Cardiac septum (tissue), 1 donor: ENCODE results near the gene KCNJ15. TPM values are rescaled to one million over a fixed set of nuclear protein-coding genes. Genes with fewer than 3 reads are reported as not detected.
A peak's percentile ranks its signal among the peaks of the same experiment; 100 is the strongest.
"Not testable (repeated sequence)": the region's sequence is repeated elsewhere in the genome, so short reads cannot be mapped to it uniquely, and the experiment has no call there.

Source experiments
- DNase-seq: peaks from one replicate; pipeline ENCODE4 v3.0.0-alpha.2; 2020; ENCODE audit warnings: low spot score
- intact Hi-C: fragments of 100-400 bp; cut with DNase I; formaldehyde crosslinking; loops from one replicate; pipeline ENCODE4 v1.14.0; 2022
- long read RNA-seq: library from polyadenylated mRNA; unstranded; transcript quantifications from one replicate; pipeline ENCODE4 v2.0.0, GENCODE V29; 2021
- total RNA-seq: library from RNA; stranded (reverse); fragmentation: NEBNext Ultra II Directional; extraction: Animal tissue kit (Norgen Biotek cat#: 25700); gene quantifications from one replicate; pipeline ENCODE4 v1.2.1, GENCODE V29; 2021
- donor health status: DM: no; HTN: no; CAD: no.

The KCNJ15 gene
- 1.2 TPM for total RNA-seq
- long read RNA-seq = 0 reads

DNA sequence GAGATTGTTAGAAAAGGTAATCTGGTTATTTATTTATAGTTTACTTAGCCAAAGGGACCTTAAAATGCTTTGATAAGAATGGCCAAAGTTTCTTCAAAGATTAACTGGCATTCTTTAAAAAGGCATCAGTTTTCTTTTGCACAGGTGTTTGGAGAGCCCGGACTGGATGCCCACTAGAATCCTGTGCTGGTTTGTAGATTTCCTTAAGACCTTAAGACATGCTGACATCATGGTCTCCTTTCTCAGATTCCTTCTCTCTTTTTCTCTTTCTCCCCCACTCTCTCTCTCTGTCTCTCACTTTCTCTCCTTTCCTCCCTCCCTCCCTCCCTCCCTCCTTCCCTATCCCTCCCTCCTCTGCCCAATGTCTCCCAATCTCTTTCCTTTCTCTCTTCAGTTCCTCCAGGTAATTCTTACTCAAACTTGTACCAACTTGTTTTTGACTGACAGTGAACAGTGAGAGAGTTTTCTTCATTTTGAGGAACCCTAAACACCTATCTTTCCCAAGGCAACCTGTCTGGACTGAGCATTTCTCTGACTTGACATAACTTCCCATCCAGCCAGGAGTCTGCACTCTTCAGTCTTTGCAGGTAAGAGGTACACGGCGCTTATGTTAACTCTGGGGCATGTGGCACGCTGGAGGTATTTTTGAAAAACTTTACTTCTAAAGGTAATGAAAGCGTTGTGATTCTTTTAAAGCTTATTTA is at the start of gene KCNJ15:
Gene KCNJ15, plus strand, starts transcription at position 393 of the 704 bp plus-strand sequence. CDS start 42,271 bp downstream, outside the sequence.
- intact Hi-C loops = no loop called here
- no peak for DNase-seq

DNA sequence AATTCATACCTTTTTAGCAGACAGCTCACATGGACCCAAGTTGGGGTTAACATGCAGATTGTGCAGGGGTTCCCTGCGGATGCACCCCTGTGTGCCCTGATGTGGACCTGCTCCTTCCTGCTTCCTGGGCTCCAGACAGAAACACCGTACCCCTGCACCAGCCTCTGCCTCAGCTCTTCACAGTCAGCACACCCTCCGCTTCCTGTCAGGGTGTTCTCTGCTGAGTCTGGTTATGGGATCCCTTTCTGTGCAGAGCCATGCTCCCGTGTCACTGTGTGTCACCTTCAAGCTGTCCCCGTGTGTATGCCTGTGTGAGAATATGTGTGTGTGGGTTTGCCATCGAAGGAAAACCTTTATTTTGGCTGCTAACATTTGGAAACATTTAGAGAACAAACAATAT is 48.7 kb upstream of the KCNJ15 start:
- DNase-seq = no peak
- intact Hi-C loops = no loop called here

DNA sequence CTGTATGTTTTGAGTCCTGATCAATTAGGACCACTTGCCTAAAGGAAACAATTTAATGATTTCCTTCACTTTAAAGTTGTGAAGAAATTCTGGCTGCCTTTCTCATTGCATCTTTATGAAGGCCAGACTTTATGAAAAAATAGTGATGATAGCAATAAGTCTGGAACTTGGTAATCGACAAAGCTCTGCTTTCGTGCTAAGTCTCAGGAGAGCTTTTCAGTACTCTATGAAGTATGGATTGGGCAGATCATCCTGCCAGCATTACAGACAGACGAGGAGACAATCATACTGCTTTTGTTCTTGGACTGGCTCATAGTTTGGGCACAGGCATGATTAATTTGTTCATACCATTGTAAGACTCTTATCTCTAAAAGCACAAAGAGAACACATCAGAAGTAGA is 45.5 kb upstream of the KCNJ15 start:
- intact Hi-C loops = no loop called here
- no peak for DNase-seq

DNA sequence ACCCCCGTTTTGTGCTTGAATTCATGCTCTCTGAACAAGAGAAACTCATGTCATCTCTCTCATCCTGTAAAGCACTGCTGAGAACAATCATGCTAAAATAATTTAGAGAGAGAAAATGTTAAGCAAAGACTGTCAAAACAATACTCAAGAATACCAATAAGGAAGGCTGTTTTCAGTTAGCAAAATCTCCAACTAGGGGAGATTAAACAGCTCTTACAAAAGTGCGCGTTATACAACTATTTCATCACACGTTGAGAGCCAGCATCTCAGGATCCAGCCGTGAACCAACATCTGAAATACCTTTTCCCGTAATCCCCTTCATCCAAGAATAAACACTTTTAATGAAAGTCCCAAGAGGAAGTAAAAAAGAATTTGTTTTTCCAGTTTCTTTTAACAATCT is 44.1 kb upstream of the KCNJ15 start:
- no peak for DNase-seq

DNA sequence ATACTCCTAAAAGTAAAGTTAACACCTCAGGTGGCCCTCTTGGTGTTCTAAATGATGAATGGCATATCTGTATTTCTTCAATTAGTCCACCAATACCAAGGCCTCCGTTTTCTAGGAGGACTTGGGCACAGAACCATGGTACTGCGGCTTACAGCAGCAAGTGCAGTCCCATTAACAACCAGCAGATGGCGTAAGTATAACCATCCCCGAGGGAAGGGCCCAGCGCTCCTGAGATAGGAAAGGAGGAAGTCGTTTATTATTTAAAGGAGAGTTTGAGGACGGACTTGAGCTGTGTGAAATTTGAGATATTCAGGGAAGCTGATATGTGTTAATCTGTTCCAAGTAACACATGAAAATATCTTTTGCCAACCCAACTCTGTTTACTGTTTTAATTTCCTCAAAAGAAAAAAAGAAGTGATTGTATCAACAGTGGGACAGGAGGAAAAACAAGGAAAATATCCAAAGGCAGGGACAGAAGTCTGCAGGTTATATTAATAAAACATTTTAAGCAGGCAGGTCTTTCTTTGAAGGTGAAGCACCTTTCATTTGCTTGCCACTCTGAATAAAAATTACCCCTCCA is 37.7 kb upstream of the KCNJ15 start:
- intact Hi-C loops = loop anchor here (1.0 kb wide), 1 partner anchor 134 kb away; no protein-coding TSS in a partner anchor
- peak; percentile 87 for DNase-seq

More for the DNA sequence above, 44.1 kb upstream of the KCNJ15 start:
- intact Hi-C loops = no loop called here

DNA sequence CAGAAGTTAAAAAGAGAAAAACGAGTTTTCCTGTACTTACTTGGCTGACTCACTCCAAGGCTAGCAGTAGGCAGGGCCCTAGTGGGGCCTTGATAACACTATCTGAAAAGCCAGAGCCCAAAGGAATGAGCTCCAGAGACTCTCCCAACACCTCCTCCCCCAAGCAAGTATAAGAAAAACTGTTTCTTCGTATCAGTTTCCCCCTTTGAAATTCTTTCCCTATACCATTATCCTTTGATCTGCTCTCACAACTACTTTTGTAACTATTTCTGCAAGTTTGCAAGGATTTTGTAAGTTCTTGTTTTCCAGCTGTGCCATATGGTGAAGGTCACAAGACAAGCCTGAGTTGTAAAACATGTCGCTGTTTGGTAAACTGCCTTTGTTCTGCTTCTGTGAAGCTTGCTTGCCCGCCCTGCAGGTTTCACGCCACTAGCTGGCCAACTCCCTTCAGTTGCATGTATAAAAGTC is 36.5 kb upstream of the KCNJ15 start:
- no peak for DNase-seq
- intact Hi-C loops = no loop called here

DNA sequence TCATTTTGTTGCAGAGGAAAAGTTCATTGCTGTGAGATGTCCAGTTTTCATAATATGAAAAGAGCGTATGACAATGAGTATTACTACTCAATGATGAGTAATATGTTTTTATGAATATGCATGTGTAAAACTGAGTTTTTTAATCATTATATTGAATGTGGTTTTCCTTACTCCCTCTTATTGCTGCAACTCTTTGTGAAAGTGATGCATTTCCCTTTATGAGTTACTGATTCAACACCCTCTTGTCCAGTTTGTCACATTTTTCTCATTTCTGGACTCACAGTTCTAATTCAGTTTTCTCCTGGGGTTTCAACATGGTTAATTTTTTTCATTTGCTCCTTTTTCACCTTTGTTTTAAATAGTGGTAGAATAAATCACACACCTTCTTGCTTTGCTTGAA is 35.2 kb upstream of the KCNJ15 start:
- intact Hi-C loops = no loop called here
- no peak for DNase-seq

DNA sequence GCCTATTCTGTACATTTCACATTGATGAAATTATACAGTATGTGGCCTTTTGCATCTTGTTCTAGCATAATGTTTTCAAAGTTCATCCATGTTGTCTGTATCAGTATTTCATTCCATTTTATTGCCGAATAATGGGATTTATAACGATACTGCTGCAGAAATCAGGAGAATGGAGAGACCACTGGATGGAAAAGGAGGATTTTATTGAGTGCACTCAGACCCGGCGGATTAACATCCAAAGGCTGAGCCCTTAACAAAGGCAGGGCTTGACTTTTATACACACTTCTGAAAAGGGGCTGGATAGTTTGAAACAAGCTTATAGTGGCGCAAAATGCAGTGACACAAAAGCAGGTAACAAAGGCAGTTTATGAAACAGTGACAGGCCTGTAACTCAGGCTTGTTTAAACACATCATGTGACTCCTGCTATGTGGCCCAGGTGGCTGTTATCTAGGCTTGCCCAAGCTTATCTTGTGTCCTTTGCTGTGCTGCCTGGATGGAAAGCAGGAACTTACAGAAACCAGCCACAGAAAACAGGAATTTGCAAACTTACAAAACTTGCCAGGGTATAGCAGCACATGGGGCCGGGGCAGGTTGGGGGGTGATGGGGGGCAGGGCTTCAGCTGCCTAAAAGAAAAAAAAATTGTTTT is 32.8 kb upstream of the KCNJ15 start:
- DNase-seq = no peak
- intact Hi-C loops = no loop called here

DNA sequence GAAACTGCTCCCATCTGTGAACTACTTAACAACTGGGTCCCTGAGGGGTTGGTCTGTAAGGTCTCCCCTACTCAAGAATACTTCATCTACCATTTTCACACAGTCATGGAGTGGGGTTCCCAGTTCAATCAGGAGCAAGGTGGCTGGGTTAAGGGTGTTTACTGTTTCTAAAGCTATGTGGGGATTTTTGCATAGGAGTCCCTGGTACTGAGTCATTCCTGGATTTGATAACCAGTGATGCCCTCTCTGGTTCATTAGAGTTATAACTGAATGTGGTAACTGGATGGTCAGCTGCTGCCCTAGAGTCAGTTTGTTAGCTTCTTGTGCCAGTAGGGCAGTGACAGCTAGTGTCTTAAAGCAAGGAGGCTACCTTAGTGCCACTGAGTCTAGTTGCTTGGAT is 29.4 kb upstream of the KCNJ15 start:
- no peak for DNase-seq
- intact Hi-C loops = no loop called here

DNA sequence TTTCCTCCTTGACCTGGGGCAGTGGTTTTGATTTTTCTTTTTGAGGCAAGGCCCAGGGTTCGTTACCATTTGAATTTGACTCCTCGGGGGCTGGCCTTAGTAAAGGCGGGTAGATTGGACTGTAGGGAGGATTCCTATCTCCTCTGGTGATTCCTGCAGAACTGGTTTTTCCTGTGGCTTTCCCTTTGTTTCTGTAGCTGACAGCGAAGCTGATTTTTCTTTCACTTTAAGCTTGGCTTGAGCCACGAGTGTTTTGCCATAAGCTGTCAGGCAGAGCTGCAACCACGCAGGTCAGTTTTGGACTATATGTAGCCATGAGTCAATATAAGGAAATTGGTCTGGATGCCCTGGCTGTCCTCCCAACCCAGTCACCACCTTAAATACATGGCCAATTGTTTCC is 28.7 kb upstream of the KCNJ15 start:
- no peak for DNase-seq
- intact Hi-C loops = no loop called here

DNA sequence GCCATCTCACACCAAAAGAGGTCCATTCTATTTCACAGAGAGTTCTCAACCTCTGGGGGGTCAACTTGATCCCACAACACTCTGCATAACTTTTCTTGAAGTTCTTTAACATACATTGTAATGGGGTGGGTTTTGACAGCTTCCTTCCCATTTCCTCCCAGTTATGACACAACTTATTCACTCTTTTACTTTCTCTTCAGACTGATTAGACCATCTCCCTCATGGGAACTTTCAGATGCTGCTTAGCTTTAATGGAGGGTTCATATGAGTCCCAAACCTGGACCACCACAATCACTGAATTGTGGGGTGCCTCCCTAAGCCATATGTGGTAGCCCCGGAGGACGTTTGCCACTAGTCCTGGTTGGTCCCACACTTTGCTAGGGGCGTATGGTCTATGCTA is 28.3 kb upstream of the KCNJ15 start:
- intact Hi-C loops = no loop called here
- DNase-seq = no peak

DNA sequence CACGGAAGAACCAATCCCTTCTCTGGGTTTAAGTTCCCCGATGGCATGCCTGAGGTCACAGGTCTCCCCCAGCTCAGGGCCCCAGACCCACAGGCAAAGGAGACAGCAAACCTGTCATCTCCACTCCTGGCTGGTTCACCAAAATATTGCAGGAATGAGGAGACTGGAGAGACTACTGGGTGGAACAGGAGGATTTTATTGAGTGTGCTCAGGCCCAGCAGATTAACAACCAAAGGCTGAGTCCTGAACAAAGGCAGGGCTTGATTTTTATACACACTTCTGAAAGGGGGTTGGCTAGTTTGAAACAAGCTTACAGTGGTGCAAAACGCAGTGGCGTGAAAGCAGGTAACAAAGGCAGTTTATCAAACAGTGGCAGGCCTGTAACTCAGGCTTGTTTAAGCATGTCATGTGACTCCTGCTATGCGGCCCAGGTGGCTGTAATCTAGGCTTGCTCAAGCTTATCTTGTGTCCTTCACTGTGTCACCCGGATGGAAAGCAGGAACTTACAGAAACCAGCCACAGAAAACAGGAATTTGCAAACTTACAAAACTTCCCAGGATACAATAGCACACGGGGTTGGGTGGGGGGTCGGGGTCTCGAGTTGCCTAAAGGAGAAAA is 27.4 kb upstream of the KCNJ15 start:
- peak; percentile 87 for DNase-seq
- intact Hi-C loops = no loop called here

DNA sequence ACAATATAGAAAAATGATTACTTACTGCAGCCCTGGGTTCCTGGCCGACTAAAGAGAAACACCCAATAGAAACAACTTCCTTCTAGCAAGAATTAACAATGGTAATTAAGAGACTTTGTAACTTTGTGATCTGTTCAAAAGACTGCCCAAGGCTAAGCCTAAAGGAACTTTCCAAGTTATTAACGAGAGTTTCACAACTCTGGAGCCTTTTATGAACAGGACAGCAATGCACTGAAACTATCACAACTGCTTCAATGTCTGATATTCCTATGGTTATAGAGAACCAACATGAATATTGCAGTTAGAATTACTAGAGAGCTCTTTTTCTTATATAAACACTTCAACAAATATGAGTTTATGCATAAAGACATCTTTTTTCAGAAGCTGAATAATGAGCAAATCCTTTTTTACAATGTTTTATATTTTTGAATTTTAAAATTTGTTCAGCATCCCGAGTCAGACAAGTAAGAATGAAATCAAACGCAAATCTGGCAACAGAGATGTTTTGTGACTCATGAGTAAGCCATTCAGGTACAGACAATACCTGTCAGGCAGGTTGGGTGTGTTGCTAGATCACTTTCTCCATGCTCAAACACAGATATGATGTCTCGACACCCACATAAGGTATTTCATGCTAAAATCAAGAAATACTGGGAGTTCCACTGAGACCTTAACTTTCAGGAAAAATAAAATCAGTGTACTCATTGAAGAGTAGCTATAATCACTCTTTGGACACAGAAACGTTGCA is 22.2 kb upstream of the KCNJ15 start:
- intact Hi-C loops = no loop called here
- DNase-seq = no peak

DNA sequence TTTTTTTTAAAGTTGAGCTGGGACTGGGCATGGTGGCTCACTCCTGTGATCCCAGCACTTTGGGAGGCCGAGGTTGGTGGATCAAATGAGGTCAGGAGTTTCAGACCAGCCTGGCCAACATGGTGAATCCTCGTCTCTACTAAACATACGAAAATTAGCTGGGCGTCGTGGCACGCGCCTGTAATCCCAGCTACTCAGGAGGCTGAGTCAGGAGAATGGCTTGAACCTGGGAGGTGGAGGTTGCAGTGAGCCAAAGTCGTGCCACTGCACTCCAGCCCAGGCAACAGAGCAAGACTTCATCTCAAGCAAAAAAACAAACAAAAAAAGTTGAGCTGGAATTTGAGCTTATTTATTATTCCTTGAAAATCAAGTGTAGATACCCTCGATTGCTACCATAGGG is 21.5 kb upstream of the KCNJ15 start:
- intact Hi-C loops, DNase-seq: not testable (repeated sequence)

DNA sequence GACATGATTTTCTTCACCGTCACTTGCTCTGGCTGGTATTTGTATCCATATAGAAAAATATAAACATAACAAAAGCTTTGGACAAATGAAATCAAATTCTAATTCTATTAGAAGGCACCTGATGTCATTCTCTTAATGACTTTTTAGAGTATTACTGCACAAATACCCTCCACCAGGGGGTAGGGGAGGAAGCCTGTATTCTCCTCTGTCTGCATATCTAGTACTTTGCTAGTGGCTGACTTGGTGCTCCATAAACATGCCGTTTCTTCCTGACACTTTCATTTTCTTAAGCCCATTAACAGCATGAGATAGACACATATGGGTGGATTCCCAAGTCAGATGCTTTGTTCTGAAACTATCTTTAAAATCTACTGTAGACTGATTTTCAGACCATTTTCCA is 20.6 kb upstream of the KCNJ15 start:
- no peak for DNase-seq
- intact Hi-C loops = no loop called here

DNA sequence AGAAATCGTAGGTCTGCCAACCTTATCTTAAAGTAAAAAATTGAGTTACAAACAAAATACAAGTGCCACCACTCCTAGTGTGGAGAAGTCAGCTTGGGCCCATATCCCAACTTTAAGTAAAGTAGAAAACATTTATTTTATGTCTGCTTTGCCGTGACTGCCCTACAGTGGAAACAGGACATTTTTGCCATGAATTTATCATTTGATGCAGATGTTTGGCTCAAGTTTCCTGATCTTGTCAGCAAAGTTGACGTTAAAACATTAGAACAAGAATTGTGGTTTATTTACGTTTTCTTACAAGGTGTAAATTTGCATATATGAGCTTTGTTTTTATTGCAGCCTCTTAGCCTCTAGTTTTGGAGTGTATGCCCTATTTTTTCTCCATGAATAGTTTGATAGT is 17.1 kb upstream of the KCNJ15 start:
- no peak for DNase-seq
- intact Hi-C loops = no loop called here

DNA sequence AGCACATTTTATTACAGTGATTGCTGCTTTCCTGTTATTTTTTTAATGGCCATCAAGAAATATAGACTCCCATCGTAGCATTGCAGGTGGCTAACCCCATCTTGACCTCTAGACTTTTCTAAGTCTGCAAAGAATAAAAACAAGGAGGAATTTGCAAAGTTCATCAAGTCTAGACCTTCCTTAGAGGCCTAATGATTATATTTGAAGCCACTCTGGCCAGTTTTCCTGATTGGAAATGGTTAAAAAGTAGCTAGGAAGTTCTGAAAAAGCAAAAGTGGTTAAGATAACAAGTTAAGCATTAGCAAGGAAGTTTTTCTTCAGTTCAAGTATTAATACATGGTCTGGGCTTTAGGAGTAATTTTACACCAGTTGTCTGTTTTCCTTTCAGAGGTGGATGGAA is 16.7 kb upstream of the KCNJ15 start:
- no peak for DNase-seq
- intact Hi-C loops = no loop called here

DNA sequence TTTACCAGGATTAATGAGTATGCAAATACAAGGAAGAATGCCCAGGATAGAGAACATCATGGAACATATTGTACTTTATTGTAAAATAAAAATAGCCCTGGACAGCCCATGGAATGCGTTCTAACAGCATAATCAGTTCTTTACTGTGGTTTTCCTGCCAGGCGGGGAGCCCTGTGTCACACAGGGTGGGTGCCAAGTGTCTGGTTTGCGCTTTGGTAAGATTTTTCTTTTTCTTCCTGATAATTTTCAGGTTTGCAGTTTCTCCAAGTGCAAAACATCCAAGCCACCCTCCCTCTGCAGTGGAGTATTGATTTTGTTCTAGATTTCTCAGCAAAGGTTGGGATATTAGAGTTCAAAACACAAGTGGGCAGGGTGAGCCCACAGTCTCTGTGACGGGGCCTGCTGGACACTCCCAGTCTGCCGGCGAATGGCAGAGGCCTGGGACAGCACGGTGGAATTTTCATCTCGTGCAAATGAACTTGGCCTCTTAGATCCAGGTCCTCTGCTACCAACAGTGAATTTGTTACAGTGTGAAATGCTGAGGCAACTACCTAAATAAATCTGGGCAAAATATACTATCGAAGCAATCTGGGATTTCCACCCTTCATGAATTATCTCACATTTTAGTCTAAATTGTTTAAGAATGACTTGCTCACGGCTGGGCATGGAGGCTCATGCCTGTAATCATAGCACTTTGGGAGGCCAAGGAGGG is 15.6 kb upstream of the KCNJ15 start:
- DNase-seq = no peak
- intact Hi-C loops = no loop called here

DNA sequence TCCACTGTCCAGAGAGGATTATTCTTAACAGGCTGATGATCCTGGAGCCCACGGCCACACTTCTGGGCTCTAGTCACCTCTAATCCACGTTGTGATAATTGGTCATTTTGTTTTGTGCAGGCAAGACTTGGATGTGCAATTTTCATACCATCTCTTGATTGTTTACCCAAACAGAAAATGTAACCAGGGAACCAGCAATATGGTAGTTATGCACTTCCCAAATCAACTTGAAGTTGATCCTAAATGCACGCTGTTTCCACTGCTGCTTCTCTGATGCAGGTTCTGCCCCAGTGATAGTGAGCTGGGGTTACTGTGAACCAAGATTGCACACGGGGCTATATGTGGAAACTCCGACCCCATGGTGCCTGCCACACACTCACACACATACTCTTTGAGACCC is 14.7 kb upstream of the KCNJ15 start:
- intact Hi-C loops = no loop called here

More for the DNA sequence above, 14.7 kb upstream of the KCNJ15 start:
- no peak for DNase-seq
